Islet precursor cell (in vitro differentiated cells): Measurements from ENCODE around the gene DNAI2.

Experiments used
- DNase-seq: peaks from one replicate; pipeline ENCODE4 v3.0.0-alpha.2; 2018

The DNAI2 gene

DNA sequence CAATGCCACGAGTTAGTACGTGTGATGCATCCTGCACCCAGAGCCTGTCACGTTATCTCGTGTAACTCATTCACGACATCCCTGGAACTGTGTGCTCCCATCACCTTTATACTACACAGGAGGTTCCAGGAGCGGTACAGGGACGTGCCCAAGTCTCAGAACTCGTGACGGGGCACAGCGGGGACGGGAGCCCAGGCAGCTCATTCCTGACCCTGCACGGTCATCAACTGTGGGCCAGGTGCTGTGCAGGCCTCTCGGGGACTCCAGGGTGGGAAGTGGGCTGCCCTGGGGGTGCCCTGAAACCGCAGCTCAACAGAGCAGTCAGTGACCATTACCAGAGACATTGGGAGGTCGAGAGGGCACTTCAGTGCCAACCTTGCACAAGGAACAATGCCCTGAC lies 40.8 kb downstream of the DNAI2 start:
- no peak for DNase-seq

DNA sequence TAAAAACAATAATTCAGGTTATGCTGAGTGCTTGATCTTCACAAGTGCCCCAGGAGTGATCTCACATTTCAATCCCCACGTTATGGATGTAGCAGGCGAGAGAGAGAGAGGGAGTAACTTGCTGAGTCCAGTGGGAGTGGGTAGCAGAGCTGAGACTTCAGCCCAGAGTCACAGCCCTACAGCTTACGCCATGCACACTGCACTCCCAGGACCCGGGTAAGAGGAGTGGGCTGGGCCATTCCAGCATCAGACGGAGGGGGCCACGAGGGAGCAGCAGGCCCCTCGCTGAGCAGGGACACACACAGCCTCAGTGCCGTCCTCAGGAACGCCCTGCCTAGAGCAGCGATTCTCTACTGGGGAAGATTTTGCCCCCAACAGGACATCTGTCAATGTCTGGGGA lies 42.2 kb downstream of the DNAI2 start:
- DNase-seq: no peak

DNA sequence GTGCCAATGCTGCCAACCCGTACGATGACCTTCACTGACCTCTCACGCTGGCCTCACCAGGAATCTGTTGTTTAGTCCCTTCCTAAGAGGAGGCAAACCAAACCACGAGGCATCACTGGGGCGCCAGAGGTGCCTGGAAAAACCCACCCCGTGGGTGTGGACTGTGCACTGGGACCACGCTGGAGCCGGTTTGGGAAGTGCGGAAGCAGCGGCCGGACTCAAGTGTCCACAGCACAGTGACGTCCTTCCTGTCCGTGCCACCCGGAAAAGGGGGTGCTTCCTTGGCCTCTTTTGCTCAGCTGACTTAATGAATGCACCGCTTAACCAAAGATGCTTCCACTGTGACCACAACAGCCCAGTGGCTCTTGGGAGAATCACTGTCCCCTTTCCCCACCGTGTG lies 43.0 kb downstream of the DNAI2 start:
- DNase-seq: no peak

DNA sequence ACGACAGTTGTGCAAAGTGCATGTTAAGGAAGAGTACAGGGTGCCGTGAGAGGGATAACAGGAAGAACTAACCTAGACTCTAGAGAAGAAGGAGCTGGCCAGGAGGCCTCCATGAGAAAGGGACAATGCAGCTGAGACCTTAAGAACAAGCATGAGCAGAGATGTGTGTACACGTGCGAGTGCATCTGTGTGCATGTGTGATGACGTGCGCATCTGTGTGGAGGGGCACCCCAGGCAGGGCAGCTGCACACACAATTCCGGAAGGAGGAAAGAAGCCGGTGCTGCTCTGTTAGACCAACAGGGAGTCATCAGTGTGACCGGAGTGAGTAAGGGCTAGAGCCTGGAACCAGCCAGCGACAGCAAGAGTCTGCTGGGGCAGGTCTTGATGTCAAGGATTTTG lies 44.4 kb downstream of the DNAI2 start:
- DNase-seq: peak; percentile 50

DNA sequence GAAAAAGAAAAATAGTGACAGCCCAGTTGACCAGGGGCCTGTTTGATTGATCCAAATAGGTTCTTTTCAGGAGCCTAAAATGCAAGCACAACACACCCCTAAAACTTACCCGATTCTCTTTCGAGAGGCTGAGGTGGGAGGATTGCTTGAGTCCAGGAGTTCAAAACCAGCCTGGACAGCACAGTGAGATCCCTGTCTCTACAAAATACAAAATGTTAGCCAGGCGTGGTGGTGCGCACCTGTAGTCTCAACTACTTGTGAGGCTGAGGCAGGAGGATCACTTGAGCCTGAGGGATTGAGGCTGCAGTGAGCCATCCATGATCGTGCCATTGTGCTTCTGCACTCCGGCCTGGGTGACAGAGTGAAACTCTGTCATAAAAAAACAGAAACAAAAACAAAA lies 50.5 kb downstream of the DNAI2 start:
- no peak for DNase-seq

DNA sequence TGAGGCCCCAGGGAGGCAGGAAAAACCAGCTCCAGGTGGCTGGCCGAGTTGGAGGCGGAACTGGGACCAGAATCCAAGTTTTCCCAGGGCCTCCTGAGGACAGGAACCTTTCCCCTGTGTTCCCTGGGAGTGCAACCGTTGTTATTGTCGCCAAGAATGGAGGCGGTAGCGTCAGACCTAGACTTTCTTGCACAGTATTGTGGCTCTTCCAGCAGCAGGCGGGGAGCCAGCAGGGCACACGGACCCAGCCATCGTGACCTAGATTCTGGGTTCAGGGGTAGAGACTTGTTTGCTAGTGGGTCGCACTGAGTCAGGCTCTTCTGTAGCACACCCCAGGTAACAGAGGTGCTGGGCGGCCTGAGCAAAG lies 51.3 kb downstream of the DNAI2 start:
- no peak for DNase-seq

DNA sequence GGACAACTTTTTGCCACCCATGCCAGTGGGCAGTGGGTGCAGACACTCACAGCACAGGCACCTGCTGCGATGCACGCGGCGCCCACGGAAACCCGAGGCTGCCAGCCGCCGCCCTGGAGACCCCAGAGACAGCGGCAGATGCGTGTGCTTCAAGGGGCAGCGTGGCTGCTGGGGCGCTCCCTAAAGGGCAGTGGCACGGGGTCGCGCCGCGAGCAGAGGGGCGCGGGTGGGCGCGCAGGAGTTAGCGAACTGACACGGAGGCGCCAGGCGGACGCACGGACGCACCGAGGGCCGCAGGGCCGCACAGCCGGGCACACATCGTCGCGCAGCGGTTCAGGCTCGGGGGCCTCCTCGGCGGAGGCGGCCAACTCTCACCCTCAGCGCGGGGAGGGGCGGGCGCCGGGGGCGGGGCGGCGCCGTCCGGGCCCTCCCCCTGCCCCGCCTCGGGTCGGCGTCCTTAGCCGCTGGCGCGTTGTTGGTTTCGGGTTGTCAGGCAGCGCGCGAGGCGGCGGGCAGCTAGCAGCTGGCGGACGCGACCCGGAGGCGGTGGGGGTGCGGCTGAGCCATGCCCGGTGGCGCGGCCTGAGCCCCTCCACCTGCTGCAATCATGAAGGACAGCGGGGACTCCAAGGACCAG lies 51.8 kb downstream of the DNAI2 start, which contains the start of gene KIF19:
Gene KIF19 (plus strand): TSS at position 484 of the 637 bp plus-strand sequence. CDS start 124 bp downstream, at position 608.
- peak; percentile 83 for DNase-seq

DNA sequence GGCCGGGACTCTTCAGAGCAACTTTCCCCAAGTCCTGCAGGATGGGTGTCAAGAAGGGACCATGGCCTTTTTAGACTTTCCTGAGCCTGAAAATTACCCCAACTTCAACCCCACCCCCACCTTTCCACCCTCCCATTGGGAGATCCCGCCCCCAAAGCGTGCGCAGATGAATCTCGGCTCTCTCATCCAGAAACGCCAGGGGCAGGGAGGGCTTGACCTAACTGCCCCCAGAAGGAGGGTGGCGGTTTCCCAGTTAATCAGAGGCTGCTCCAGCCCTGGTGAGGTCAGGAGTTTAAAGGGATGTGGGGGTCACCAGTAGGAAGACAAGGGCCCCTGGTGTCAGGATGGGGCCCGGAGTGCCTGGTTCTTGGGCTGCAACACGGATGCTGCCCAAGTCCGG lies 52.5 kb downstream of the DNAI2 start:
- DNase-seq: peak; percentile 52

DNA sequence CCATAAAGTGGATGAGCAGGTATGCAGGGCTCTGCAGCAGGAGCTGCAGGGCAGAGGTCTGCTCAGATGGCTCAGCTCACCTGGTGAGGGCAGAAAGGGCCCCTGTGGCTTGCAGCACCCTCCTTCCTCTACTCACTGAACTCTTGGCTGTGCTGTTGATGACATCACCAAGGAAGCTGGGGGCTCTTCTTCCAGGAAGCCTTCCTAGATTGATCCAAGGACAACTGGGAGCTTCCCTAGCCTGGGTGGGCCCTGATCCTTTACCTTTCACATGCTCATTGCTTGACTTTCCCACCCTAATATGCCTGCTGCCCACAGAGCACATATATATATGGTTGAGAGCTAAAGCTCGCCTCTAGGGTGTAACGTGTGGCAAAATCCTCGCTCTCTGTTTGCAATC lies 54.5 kb downstream of the DNAI2 start:
- no peak for DNase-seq

DNA sequence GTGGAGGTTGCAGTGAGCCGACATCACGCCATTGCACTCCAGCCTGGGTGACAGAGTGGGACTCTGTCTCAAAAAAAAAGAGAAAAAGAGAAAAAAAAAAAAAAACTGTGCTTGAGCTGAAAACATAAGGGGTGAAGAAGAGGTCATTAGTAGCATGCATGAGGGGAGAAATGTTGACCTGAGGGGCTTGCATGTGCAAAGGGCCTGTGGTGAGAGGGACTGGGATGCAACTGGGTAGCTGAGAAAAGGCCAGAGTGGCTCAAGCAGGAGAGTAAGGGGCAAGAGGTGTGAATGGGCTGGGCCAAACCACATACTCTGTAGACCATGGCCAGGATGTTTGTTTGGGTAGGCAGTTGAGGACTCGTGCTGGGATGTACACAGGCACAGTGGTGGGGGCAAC lies 55.3 kb downstream of the DNAI2 start:
- no peak for DNase-seq

DNA sequence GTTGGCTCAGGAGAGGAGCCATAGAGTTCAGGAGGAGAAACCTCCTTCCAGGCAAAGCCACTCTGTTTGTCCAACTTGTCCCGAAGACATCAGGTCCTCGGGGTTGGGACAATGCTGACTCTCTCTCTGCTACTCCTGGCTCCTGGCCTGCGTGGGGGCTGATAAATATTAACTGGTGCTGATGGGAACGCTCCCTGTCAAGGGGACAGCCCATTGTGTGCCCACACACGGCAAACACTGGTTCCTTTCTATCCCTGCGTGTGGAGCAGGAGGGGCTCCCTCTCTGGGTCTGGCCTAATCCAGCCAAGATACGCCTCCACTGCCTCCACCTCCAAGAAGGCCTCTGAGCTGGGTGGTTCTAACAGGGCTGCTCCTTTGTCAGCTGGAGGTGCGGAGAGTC lies 56.4 kb downstream of the DNAI2 start:
- no peak for DNase-seq

DNA sequence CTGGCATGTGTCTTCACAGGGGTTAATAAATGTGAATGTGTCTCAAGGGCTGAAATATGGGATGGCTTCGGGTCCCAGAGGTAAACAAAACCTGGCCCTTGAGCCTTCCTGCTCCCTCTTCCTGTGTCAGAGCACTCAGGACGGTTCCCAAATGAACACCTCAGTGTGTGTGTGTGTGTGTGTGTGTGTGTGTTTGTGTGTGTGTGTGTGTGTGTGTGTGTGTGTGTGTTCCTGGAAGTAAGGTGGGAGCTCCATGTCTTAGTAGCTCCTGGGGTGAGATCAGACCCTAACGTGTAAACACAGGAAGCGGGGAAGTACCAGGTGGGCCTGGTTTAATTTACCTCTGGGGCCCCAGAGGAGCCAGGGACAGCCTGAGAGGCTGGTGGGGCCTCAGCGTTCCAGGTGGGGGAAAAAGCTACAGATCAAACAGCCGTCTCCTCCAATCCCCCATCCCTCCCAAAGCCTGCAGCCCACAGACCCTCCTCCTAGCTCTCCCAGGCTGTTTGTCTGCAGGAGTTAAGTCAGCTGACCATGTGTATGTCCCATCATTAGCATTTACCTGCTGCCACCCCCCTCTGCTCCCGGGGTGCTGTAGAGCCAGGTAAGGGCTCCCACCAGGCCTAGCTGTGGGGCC lies 58.1 kb downstream of the DNAI2 start:
- DNase-seq: no peak

DNA sequence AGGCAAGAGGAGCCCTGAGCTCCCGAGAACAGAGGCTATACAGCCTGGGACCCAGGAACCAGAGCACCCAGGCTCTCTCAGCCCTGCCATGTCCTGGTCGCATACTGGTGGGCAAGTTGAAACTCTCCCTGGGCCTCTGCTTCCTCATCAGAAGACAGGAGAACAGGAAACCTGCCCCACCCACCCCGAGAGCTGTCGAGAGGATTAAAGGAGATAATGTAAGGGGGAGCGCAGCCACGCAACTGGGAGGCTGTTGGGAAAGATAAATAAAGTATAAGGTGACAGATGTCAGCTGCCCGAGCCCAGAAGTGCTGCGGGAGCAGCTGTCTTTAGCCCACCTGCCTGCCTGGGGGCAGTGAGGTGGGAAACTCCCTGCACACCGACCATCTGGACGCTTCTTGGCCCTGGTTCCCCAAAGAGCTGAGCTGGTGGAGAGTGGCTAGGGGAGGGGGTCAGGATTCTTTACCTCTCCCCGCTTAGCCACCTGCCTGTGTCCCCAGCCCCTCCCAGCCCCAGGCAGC lies 58.8 kb downstream of the DNAI2 start:
- no peak for DNase-seq

DNA sequence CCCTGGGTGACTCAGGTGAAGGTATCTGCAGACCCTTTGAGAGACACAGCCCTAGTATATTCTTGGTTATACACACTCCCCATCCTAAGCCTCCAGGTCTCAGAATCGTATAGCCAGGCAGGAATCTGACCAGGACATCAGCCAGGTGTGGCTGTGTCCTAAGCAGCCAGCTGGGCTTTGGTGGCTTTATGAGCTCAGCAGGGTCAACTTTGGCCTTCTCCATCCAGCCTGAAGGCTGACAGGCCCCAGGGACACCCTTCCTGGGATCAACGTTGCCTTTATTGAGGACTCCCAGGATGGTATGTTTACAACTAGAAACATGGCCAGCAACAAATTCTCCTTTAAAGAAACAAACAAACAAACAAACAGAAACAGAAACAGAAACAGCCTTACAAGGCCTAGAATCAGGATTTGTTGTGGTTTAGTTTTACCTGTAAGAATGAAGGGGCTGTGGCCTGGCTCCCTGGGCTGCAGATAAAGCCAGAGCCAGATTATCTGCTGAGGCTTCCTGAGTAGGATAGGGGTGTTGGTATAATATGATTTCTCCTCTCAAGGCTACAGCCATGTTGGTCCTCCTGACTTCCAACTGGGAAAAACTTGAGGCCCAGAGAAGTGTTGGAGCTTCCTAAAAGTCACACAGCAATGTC lies 60.5 kb downstream of the DNAI2 start:
- no peak for DNase-seq

DNA sequence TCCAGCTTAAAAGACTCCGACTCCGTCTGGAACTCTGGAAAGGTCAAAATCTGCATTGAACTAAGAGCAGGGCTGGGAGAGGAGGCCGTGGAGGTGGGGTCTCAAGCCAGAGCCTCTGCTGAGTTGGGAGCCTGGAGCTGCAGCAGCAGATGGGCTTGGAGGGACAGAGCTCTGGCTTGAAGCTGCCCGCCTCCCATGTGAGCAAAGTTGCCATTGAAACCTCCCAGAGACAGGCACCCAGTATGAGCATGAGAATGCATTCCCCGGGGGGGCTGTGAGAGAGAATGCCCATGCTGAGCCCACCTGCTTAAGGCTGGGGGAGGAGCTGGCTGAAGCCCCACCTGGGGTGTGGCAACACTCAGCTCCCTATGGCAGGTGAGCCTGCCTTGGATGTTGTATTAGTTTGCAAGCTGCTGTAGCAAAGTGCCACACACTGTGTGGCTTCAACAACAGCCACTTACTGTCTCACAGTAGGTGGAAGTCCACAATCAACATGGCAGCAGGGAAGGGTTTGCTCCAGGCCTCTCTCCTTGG lies 61.6 kb downstream of the DNAI2 start:
- no peak for DNase-seq

DNA sequence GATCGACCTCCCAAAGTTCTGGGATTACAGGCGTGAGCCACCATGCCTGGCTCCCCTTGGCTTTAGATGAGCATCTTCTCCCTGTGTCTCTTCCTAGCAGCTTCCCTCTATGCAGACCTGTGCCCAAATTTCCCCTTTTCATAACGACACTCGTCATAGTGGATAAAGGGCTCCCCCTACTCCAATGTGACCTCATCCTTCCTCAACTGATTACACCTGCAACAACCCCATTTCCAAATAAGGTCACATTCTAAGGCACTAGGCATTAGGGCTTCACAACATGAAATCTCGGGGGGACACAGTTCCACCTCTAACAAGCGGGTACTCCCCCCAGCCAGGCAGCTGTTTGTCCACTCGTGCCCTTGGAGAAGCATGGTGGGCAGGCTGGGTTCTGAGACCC lies 62.3 kb downstream of the DNAI2 start:
- DNase-seq: no peak

DNA sequence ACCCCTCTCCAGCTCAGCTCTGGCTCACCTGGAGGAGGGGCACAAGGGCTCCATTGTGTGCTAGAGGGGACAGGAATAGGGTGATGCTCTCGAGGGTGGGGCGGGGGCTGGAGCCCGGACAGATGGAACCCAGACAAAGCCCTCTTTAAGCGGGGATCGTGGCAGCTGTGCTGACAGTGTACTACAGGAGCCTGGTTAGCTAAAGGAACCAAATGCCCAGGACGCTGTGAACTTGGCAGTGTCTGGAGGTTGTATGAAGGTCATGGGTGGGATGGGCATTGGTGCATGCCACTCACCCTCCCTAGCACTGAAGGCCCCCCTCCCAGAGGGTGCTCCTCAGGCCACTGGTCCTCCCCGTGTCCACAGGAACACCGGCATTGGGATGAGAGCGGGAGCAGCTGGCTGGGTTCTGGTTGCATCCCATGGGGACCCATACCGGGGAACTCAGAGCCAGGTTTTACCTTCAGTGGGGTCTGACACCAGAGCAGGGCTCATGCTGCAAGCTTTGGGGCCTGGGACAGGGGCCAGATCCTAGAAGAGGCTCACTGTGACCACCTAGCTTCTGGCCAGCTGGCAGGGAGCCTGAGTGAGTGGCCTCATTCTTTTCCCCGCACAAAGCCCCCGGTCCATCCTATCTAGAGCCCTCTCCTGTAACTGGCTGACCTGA lies 63.9 kb downstream of the DNAI2 start:
- DNase-seq: no peak

DNA sequence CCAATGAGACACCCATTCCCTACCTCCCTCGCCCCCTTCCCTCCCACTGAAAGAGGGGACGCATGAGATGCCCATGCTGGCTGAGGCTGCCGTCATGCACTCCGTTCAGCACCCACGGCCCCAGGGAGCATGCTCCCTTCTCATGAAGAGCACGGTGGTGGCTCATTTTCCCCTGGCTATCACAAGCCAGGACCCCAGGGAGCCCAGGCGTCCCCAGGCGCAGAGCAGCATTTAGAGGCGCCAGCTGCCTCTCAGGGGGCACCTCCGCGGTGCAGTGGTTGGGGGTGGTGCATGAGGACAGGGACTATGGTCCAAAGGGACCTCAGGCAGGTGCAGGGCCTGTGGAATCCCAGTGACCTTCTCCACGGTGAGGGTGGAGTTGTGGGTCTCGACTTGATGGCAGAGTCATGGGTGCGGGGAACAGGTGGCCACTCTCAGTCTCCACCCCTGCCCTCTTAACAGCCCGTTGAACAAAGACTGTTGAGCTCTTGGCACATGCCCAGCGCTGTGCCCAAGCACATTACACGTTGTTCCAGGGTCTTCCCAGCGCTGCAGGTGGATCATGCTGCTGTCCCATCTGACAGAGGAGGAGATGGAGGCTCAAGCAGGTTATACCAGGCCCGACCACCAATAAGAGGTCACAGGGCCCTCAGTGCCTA lies 65.6 kb downstream of the DNAI2 start:
- DNase-seq: no peak

DNA sequence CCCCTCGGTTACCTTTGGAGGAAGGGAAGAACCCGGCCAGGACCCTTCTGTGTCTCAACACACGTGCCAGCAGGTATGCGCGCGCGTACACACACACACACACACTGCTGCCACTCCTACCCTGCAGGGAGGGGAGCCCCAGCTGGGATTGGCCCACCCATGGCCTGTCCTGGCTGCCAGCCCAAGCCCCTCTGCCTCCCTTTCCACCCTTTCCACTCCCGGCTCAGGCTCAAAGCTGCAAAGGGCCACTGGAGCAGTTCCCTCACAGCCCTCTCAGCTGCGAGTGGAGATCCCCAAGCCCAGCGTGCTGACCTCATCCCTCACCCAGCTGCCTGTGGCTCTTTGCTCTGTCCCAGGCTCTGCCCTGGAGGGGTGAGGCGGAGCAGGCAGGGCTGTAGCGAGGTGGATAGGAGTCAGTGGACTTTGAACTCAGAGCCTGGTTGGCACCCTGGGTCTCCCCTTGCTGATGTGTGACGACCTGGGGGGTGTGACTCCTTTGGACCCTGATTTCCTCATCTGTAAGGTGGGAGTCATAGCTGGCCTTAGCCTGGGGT lies 66.5 kb downstream of the DNAI2 start:
- peak; percentile 81 for DNase-seq

DNA sequence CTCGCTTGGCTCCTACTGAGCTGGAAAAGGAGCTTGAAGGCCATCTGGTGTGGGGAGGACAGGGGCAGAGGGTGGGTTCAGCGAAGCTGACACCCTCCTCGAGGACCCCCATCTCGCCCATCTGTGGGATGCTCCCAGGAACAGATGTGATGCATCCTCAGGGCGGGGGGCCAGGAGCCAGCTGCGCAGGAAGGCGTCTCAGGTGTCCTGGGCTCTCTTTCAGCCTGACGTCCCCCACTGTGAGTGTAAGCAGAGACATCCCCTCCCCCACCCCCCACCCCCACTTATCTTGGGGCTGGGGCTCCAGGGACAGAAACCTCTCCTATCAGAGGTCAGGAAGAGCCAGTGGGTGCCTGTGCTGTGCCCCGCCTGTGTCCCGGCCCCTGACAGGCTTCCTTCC lies 68.2 kb downstream of the DNAI2 start:
- DNase-seq: no peak

DNA sequence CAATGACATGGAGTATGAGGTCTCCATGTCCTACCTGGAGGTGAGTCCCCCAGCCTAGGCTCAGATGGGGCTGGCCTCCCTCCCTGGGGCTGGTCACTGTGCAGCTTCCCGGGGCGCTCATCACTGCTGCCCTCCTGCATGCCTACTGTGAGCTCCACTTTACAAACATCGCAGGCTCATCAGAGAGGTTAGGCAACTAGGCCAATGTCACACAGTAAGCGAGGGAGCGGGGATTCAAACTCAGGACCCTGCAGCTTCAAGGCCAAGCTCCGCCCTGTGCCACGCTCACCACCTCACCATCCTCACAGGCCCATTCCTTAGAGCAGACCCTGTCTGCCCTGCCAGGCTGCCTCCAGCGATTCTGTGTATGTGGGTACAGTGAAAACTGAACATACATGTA lies 69.1 kb downstream of the DNAI2 start:
- DNase-seq: no peak

DNA sequence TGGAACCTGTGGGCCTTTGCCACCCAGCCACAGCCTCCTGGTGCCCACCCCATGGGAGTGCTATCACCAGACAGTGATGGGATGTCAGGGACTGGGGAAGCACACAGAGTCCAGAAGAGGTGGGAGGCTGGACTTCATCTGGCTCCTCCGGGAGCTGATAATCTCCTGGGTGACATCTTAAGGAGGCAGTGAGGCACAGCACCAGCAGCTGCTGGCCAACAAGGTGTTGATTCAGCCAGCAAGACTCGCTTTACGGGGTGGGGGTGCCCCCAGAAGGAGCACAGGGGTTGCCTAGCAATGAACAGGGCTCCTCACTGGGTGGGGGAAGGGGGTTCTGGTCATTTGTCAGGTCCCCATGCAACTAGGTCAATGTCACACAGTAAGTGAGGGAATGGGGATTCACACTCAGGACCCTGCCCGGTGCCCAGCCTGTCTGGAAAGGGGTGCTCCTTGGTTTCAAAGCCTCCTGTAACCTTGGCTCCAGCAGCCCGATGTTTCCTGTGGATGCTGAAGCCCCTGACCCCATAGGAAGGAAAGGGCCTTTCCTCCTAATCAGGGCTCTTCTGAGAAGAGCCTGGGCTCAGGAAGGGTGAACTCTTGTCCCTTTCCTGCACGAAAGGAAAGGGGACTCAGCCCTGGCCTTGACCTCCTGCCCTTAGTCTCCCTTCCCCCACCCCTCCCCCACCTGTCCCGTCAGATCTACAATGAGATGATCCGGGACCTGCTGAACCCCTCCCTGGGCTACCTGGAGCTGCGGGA lies 69.7 kb downstream of the DNAI2 start:
- DNase-seq: no peak
